GM12878 (cell line): ENCODE data around the gene MARVELD2. TPM values are rescaled to one million over a fixed set of nuclear protein-coding genes. Genes with fewer than 3 reads are reported as not detected.

Experiments
- ASH2L ChIP-seq: fragments of 300-600, 200-600 bp; sonication (generic); IDR thresholded peaks from 2 replicates; pipeline ENCODE4 v1.6.1; 2017; ENCODE audit warnings: low read depth, mild to moderate bottlenecking, borderline replicate concordance
- CEBPB ChIP-seq, 2 experiments: fragments of 150-350 bp in 1 of 2; IDR thresholded peaks; 2 replicates each; pipeline ENCODE4 v1.6.1; 2012 to 2014; ENCODE audit warnings: low read depth in 2 of 2, low read length in 2 of 2, borderline replicate concordance in 1 of 2, inconsistent platforms in 1 of 2
- CREM ChIP-seq: IDR thresholded peaks from 2 replicates; pipeline ENCODE4 v1.6.1; 2014; ENCODE audit warnings: antibody characterized with exemption, low read depth
- EED ChIP-seq: sonication (generic); IDR thresholded peaks from 2 replicates; pipeline ENCODE4 v1.6.1; 2016; ENCODE audit warnings: antibody characterized with exemption, low read depth
- EP300 ChIP-seq, 2 experiments: fragments of 150-350 bp in 1 of 2; IDR thresholded peaks; 2 replicates each; pipeline ENCODE4 v1.6.1; 2011 to 2012; ENCODE audit warnings: low read depth in 2 of 2, low read length in 2 of 2, borderline replicate concordance in 1 of 2, improper control_type of control experiment in 1 of 2, inconsistent platforms in 1 of 2; ENCODE audit not compliant: control insufficient read depth in 1 of 2
- HCFC1 ChIP-seq: fragments of 150-350 bp; IDR thresholded peaks from 2 replicates; pipeline ENCODE4 v1.6.1; 2014; ENCODE audit warnings: low read length
- HDAC2 ChIP-seq: fragments of 200-600 bp; sonication (generic); IDR thresholded peaks from 2 replicates; pipeline ENCODE4 v1.6.1; 2017
- HSF1 ChIP-seq: fragments of 150-350 bp; IDR thresholded peaks from 2 replicates; pipeline ENCODE4 v1.6.1; 2014; ENCODE audit warnings: mild to moderate bottlenecking, low read depth, low read length
- IKZF1 ChIP-seq: fragments of 450-650 bp; conservative IDR thresholded peaks from 2 replicates; pipeline ENCODE4 v1.6.1; 2017; ENCODE audit warnings: antibody characterized with exemption, mild to moderate bottlenecking
- IRF3 ChIP-seq: fragments of 450-650 bp; IDR thresholded peaks from 2 replicates; pipeline ENCODE4 v1.6.1; 2014; ENCODE audit warnings: mild to moderate bottlenecking
- KAT2A ChIP-seq: conservative IDR thresholded peaks from 2 replicates; pipeline ENCODE4 v1.6.1; 2011; ENCODE audit warnings: low read depth, low read length; ENCODE audit not compliant: control insufficient read depth
- NR2C1 ChIP-seq: fragments of 450-650 bp; IDR thresholded peaks from 2 replicates; pipeline ENCODE4 v1.6.1; 2017; ENCODE audit warnings: antibody characterized with exemption, mild to moderate bottlenecking, moderate library complexity
- POLR2A ChIP-seq: IDR thresholded peaks from 2 replicates; pipeline ENCODE4 v1.6.1; 2011; ENCODE audit warnings: low read depth, mild to moderate bottlenecking, low read length
- POLR2AphosphoS2 ChIP-seq: IDR thresholded peaks from 2 replicates; pipeline ENCODE4 v1.6.1; 2011; ENCODE audit warnings: low read depth, mild to moderate bottlenecking, low read length, improper control_type of control experiment, moderate library complexity
- PRDM15 ChIP-seq: fragments of 450-650 bp; formaldehyde crosslinking; IDR thresholded peaks from 2 replicates; pipeline ENCODE4 v1.4.0; 2020; ENCODE audit warnings: mild to moderate bottlenecking, moderate library complexity
- RELA ChIP-seq: fragments of 450-650 bp; IDR thresholded peaks from 2 replicates; pipeline ENCODE4 v1.8.0; 2014; ENCODE audit warnings: borderline replicate concordance; ENCODE audit not compliant: partially characterized antibody
- RFX5 ChIP-seq: IDR thresholded peaks from 2 replicates; pipeline ENCODE4 v1.6.1; 2011; ENCODE audit warnings: low read depth, low read length, improper control_type of control experiment
- SMAD1 ChIP-seq: fragments of 450-650 bp; IDR thresholded peaks from 2 replicates; pipeline ENCODE4 v1.6.1; 2018; ENCODE audit warnings: mild to moderate bottlenecking, low read depth; ENCODE audit not compliant: partially characterized antibody
- SMC3 ChIP-seq: IDR thresholded peaks from 2 replicates; pipeline ENCODE4 v1.6.1; 2011; ENCODE audit warnings: low read length, improper control_type of control experiment, borderline replicate concordance
- SP1 ChIP-seq: IDR thresholded peaks from one replicate; pipeline ENCODE4 v1.6.1; 2011; ENCODE audit warnings: low read depth, low read length
- SPI1 ChIP-seq: IDR thresholded peaks from 2 replicates; pipeline ENCODE4 v1.6.1; 2011; ENCODE audit warnings: low read depth, mild to moderate bottlenecking, low read length, moderate library complexity, borderline replicate concordance; ENCODE audit not compliant: insufficient read depth
- SREBF1 ChIP-seq: IDR thresholded peaks from 2 replicates; pipeline ENCODE4 v1.6.1; 2012; ENCODE audit warnings: mild to moderate bottlenecking, low read length
- SRF ChIP-seq, 2 experiments: IDR thresholded peaks; 2 replicates each; pipeline ENCODE4 v1.6.1; 2011; ENCODE audit warnings: low read depth in 2 of 2, low read length in 2 of 2, mild to moderate bottlenecking in 1 of 2, moderate library complexity in 1 of 2
- SUPT20H ChIP-seq: IDR thresholded peaks from 2 replicates; pipeline ENCODE4 v1.6.1; 2011; ENCODE audit warnings: low read depth, mild to moderate bottlenecking, low read length, moderate library complexity, borderline replicate concordance; ENCODE audit not compliant: control insufficient read depth
- YBX1 ChIP-seq: fragments of 450-650 bp; IDR thresholded peaks from 2 replicates; pipeline ENCODE4 v1.6.1; 2016; ENCODE audit warnings: antibody characterized with exemption
- YY1 ChIP-seq: IDR thresholded peaks from 2 replicates; pipeline ENCODE4 v1.6.1; 2011; ENCODE audit warnings: low read depth, mild to moderate bottlenecking, low read length
- ZBED1 ChIP-seq: IDR thresholded peaks from 2 replicates; pipeline ENCODE4 v1.6.1; 2016; ENCODE audit warnings: borderline replicate concordance
- polyA plus RNA-seq, 11 experiments: library from polyadenylated mRNA; depleted of rRNA in 4 of 11; unstranded in 6 of 11; stranded (reverse) in 5 of 11; fragments of >200 nt; fragmentation: Nextera tagmentation in 4 of 11; fragmentation: Illumina TruSeq in 1 of 11; extraction: Ambion mirVana in 4 of 11; extraction: Trizol in 1 of 11; gene quantifications; 1 replicate in 1 of 11; 2 replicates in 10 of 11; pipeline versions ENCODE4 v1.2.1 to v1.2.3, GENCODE V29; 2011 to 2016; ENCODE audit warnings: inconsistent platforms in 2 of 11, missing spikeins in 2 of 11, low read depth in 1 of 11
- total RNA-seq, 4 experiments: library from RNA; depleted of rRNA in 3 of 4; stranded (reverse); fragments of >200 nt in 3 of 4; fragmentation: Illumina TruSeq in 1 of 4; extraction: Trizol in 1 of 4; gene quantifications; 2 replicates each; pipeline versions ENCODE4 v1.2.1 to v1.2.3, GENCODE V29; 2013 to 2021

MARVELD2 gene
- total and polyA plus RNA-seq, 10 of the 15 experiments (the other 5 are each of a cell fraction or from before 2014, with no cell fraction given) = 0.37 to 6.2 (median 3.8) TPM

GRCh38 chr5:69493396-69494133, 78.6 kb downstream of the MARVELD2 start (continued):
- TF ChIP-seq SUPT20H = no peak
- TF ChIP-seq HDAC2 = no peak
- no peak for TF ChIP-seq CREM
- TF ChIP-seq RELA = no peak
- no peak for TF ChIP-seq KAT2A
- TF ChIP-seq EED = no peak
- no peak for TF ChIP-seq HCFC1
- TF ChIP-seq RFX5 = no peak
- no peak for TF ChIP-seq CEBPB (IDR thresholded peaks at IDR 0.05; ENCODE audit: borderline replicate concordance in 1 of 2, low read depth in 2 of 2, low read length in 2 of 2)
- TF ChIP-seq SP1 = no peak
- no peak for TF ChIP-seq HSF1
- no peak for TF ChIP-seq ZBED1
- no peak for TF ChIP-seq SMC3
- no peak for TF ChIP-seq POLR2AphosphoS2
- no peak for TF ChIP-seq ASH2L
- TF ChIP-seq SREBF1 = no peak
- TF ChIP-seq SRF (IDR thresholded peaks at IDR 0.05; ENCODE audit: low read depth in 2 of 2, low read length in 2 of 2) = no peak
- TF ChIP-seq SMAD1 = no peak
- TF ChIP-seq YBX1 = no peak
- no peak for TF ChIP-seq IRF3
- peak; percentile 92 for TF ChIP-seq YY1
- TF ChIP-seq PRDM15 (CRISPR knock-in tag) = no peak
- peak; percentile 57; the same call in 1 of the 2 replicates for TF ChIP-seq IKZF1
- 0 out of 2 replicates have a peak, but pooled peaks have one; percentile 21 for TF ChIP-seq NR2C1
- 0 out of 2 replicates have a peak, but pooled peaks have one; percentile 25 for TF ChIP-seq SPI1
- peak; percentile 69; the same call in 1 of the 2 replicates for TF ChIP-seq POLR2A
- TF ChIP-seq EP300 (IDR thresholded peaks at IDR 0.05; ENCODE audit: borderline replicate concordance in 1 of 2, control insufficient read depth in 1 of 2, low read depth in 2 of 2, low read length in 2 of 2) = no peak
